Fibroblast of pulmonary artery (primary cell): Measurements from ENCODE around the gene SPRR1A.

ENCODE experiments used
- DNase-seq: peaks from one replicate; pipeline ENCODE4 v3.0.0-alpha.2; 2010; ENCODE audit warnings: low read depth
- H3K4me3 ChIP-seq: replicated peaks from 2 replicates; pipeline ENCODE4 v1.5.1; 2011; ENCODE audit warnings: low read depth, mild to moderate bottlenecking, control low read depth, low read length, moderate library complexity
- CTCF ChIP-seq: IDR thresholded peaks from 2 replicates; pipeline ENCODE4 v1.5.1; 2011; ENCODE audit warnings: mild to moderate bottlenecking, control low read depth, low read length, inconsistent platforms; ENCODE audit errors: missing control alignments

The SPRR1A gene

GRCh38 chr1:152961226-152961891, 22.5 kb upstream of the SPRR1A start:
- no peak overlapping the region for H3K4me3 ChIP-seq
- DNase-seq: no peak
- no peak for TF ChIP-seq CTCF

DNA sequence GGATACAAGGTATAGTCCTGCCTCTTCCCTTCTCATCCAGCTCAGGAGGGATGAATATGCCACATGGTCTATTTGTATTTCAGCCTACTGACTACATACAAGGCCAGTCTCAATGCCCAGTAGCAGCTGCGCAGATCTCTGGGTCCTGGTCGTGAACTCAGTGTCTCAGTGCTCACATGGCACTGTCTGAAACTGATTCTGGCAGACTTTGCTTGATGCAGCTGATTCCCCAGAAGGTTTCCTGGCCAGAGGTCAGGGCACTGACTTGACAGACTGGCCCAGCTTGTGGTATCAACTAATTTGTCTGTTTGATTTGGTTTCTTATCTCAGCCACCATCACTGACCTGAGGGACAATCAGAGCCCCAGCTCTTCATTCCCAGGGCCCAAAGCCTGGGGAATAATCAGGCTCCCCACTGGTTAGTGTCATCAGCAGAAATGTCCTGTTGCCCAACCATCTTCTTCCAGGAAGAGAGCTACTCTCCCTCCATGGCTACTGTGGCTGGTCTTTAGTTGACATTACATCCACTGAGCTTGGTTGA, 20.9 kb upstream of the SPRR1A start:
- no peak overlapping the region for H3K4me3 ChIP-seq
- TF ChIP-seq CTCF: no peak
- no peak for DNase-seq

- no peak overlapping the region for H3K4me3 ChIP-seq
- DNase-seq: no peak
- TF ChIP-seq CTCF: no peak
These were observed 19.3 kb upstream of the SPRR1A start for GRCh38 chr1:152964536-152964935.

DNA sequence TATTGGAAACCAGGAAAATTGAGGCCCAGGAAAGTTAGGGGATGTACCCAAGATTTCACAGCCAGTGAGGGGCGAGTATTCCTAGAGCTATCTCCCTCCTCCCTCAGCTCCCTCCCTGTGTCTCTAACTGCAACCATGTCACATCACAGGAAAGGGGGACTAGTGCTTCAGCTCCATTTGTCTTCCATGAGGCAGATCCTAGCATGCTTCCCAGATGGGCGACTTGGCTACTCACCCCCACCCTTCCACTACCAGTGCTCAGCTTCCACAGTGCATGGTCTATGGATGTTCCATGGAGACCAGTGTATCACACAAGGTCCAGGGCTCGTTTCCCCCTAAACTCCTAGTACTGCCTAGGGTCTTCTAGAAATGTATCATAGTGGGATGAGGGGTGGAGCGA, 18.0 kb upstream of the SPRR1A start:
- no peak for TF ChIP-seq CTCF
- no peak for DNase-seq
- no peak overlapping the region for H3K4me3 ChIP-seq

DNA sequence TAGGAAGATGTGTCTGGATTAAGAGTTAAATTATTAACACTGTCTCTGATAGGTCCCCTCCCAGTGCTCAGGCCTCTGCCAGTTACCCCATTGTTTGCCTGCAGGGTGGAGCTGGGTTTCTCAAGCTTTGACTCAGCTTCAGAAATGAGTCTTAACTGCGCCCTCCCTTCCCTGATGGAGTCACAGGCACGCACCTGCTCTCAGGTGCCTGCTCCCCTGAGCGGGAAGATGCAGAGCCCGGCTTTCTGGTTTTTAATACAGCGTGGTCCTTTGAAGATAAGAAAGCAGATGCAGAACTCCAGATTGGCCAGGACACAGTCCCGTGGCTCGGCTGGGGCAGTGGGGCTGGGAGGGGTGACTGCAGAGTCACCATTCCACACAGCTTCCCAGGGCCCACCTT, 16.7 kb upstream of the SPRR1A start:
- no peak for TF ChIP-seq CTCF
- no peak for DNase-seq
- no peak overlapping the region for H3K4me3 ChIP-seq

DNA sequence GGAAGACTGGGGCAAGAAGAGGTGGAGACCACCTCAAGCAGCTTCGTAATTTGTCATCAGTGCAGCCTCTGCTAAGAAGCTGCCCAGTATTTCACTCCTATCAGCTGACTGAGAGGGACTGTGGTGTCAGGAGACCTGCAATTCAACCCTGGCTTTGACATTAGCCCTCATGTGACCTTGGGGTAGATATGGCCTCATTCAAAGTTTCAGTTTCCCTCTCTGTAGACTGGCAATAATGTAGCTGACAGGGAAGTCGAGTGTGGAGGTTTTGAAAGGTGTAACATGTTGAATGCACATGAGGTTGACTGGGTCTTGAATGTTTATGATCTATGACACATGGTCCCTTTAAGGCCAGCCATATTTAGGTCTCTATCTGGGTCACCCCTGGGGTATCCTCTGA, 15.6 kb upstream of the SPRR1A start:
- TF ChIP-seq CTCF: no peak
- DNase-seq: no peak
- no peak overlapping the region for H3K4me3 ChIP-seq

DNA sequence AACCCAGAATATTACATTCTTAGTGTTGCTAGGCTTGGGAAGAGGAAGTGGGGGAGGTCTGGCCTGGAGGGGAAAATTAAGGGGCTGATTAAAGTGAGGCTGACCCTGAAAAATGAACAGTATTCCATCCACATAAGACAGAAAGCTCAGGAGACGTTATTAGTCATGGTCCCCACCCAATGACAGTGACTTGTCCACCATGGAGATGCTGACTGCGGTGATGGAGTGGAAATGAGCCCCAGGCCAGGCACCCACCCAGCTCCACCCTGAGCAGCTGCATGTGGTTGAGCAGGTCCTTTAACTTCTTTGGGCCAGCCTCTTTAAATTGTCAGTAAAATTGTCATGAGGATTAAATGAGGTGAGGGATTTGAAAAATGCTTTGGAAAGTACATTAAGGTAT, 14.8 kb upstream of the SPRR1A start:
- H3K4me3 ChIP-seq: no peak overlapping the region
- no peak for TF ChIP-seq CTCF
- DNase-seq: no peak
